Adrenal gland (tissue), 12 donors: ENCODE results near the gene PRRT2. TPM values are rescaled to one million over a fixed set of nuclear protein-coding genes. Genes with fewer than 3 reads are reported as not detected.

ENCODE experiments used
- DNase-seq, 7 donors: peaks; one replicate each; pipeline ENCODE4 v3.0.0-alpha.2; 2019 to 2020
- H3K27ac ChIP-seq, 5 donors: fragments of 200-600 bp; sonication (generic) in 4 of 5; 1 replicate in 3 of 5; 2 replicates in 2 of 5; pipeline versions ENCODE4 v1.5.1 to v1.8.0; 2016 to 2020; ENCODE audit warnings: mild to moderate bottlenecking in 1 of 5
- H3K27me3 ChIP-seq: fragments of 200-600 bp; 2 replicates; pipeline ENCODE4 v1.8.0; 2021
- H3K36me3 ChIP-seq, 2 donors: fragments of 200-600 bp; replicated peaks in 1 of 2; 1 replicate in 1 of 2; 2 replicates in 1 of 2; pipeline versions ENCODE4 v1.5.1 to v1.8.0; 2018 to 2022
- H3K4me1 ChIP-seq, 2 donors: fragments of 200-600 bp; replicated peaks in 1 of 2; 1 replicate in 1 of 2; 2 replicates in 1 of 2; pipeline versions ENCODE4 v1.5.1 to v1.8.0; 2018 to 2021
- H3K4me3 ChIP-seq, 4 donors: fragments of 200-600 bp; sonication (generic) in 3 of 4; one replicate each; pipeline ENCODE4 v1.5.1; 2016 to 2018
- H3K9me3 ChIP-seq, 3 donors: fragments of 200-600 bp; sonication (generic) in 1 of 3; replicated peaks in 1 of 3; 1 replicate in 2 of 3; 2 replicates in 1 of 3; pipeline versions ENCODE4 v1.5.1 to v1.8.0; 2016 to 2021
- CTCF ChIP-seq, 6 experiments: fragments of 450-650 bp in 4 of 6; fragments of 200-600 bp in 2 of 6; sonication (generic) in 1 of 6; IDR thresholded peaks; 1 replicate in 5 of 6; 2 replicates in 1 of 6; pipeline versions ENCODE4 v1.5.1 to v1.8.0; 2016 to 2021; ENCODE audit warnings: antibody characterized with exemption in 6 of 6, mild to moderate bottlenecking in 2 of 6, moderate library complexity in 1 of 6
- POLR2A ChIP-seq, 2 donors: fragments of 450-650 bp; IDR thresholded peaks; one replicate each; pipeline ENCODE4 v1.6.1; 2017; ENCODE audit warnings: antibody characterized with exemption in 2 of 2, mild to moderate bottlenecking in 2 of 2, moderate library complexity in 1 of 2
- WGBS, 4 donors: extraction: QIAGEN DNeasy Blood & Tissue Kit in 2 of 4; methylation state at CpG; one replicate each; pipeline versions ENCODE4 v1.1.5 to v1.1.7; 2013 to 2017; 5-methylcytosine and 5-hydroxymethylcytosine counted together
- intact Hi-C, 2 donors: fragments of 100-400 bp; cut with DNase I; formaldehyde crosslinking; loops; one replicate each; pipeline versions ENCODE4 v1.14.1 to v1.15.0; 2022 to 2023
- polyA plus RNA-seq, 3 donors: library from polyadenylated mRNA; stranded (reverse); fragments of 200-250 nt in 2 of 3; fragments of 350-450 nt in 1 of 3; fragmentation: Illumina TruSeq in 1 of 3; extraction: RNeasy Lipid Tissue Mini Kit (QIAGEN cat#74804) in 1 of 3; gene quantifications; one replicate each; pipeline ENCODE4 v1.2.3, GENCODE V29; 2013 to 2014
- total RNA-seq, 9 donors: library from RNA; depleted of rRNA in 4 of 9; stranded (reverse); fragments of >200 nt in 4 of 9; fragments of 120-200 nt in 1 of 9; fragmentation: NEBNext Ultra II Directional in 1 of 9; extraction: Animal tissue kit (Norgen Biotek cat#: 25700) in 1 of 9; gene quantifications; one replicate each; pipeline versions ENCODE4 v1.1.0 to v1.2.4, GENCODE V29; 2013 to 2023
- donor health status: healthy with polysubstance abuse.
- donor health status: Bipolar disorder and iron deficiency.
- donor health status: DM: yes; HTN: yes; CAD: no.
- donor health status: DM: no; HTN: no; CAD: no.
- donor health status: DM: no; HTN: no; CAD: no.
- donor health status: DM: yes; HTN: yes; CAD: no.

Gene PRRT2
- total and polyA plus RNA-seq, 12 donors = 0.97 to 32.0 (median 2.4) TPM; not detected in 1

- no peak for TF ChIP-seq CTCF (IDR thresholded peaks at IDR 0.05)
- no peak for TF ChIP-seq POLR2A (IDR thresholded peaks at IDR 0.05)
- Histone ChIP-seq H3K4me3 (peak overlapping the region in 1 of 4 donors; percentile 47), H3K9me3 (no peaks in the 10 kb centered on the region), H3K4me1 (peaks cover 21 to 63% of the 10 kb centered on the region in 2 donors), H3K27ac (peak overlapping the region in 4 of 5 donors; percentile 45 to 97 (median 66)), H3K27me3 (no peaks in the 10 kb centered on the region), H3K36me3 (peaks cover 0 to 19% of the 10 kb centered on the region in 2 donors)
- 4 to 9% (median 6%) methylated on average over 32 to 39 of the region's 39 CpGs for WGBS, 4 donors
- intact Hi-C loops = no loop called here
- DNase-seq = peak in 6 of 7 donors; percentile 51 to 79 (median 60)
Observed at GRCh38 chr16:29815032-29815721, 3.2 kb downstream of the PRRT2 start.

GRCh38 chr16:29815793-29816693 lies 4.0 kb downstream of the PRRT2 start, which contains the start of gene PAGR1:
Gene PAGR1 (plus strand): TSS chr16:29816152. CDS start chr16:29816526, 374 bp downstream.
- TF ChIP-seq CTCF (IDR thresholded peaks at IDR 0.05) (peak; percentile 68 to 89 (median 80)), POLR2A (IDR thresholded peaks at IDR 0.05) (peak; percentile 51 to 79)
- H3K4me1 ChIP-seq = peaks cover 23 to 56% of the 10 kb centered on the region in 2 donors
- intact Hi-C loops = no loop called here
- no peaks in the 10 kb centered on the region for H3K9me3 ChIP-seq
- H3K27ac ChIP-seq = peak within 1 kb of the TSS; percentile 73 to 99 (median 97)
- peaks cover 0 to 17% of the 10 kb centered on the region in 2 donors for H3K36me3 ChIP-seq
- DNase-seq = peak; percentile 98 to 100 (median 99)
- peak within 1 kb of the TSS; percentile 58 to 92 (median 78) for H3K4me3 ChIP-seq
- no peaks in the 10 kb centered on the region for H3K27me3 ChIP-seq
- 0 to 1% (median 1%) methylated on average over 31 to 70 of the region's 70 CpGs for WGBS, 4 donors

- H3K4me1 ChIP-seq = peaks cover 25 to 61% of the 10 kb centered on the region in 2 donors
- H3K27ac ChIP-seq = peak overlapping the region; percentile 73 to 99 (median 97)
- H3K36me3 ChIP-seq = peaks cover 0 to 17% of the 10 kb centered on the region in 2 donors
- peak; percentile 78 to 87 (median 83) for DNase-seq
- intact Hi-C loops = no loop called here
- H3K9me3 ChIP-seq = no peaks in the 10 kb centered on the region
- 1 to 7% (median 2%) methylated on average over 15 to 37 of the region's 37 CpGs for WGBS, 4 donors
- no peaks in the 10 kb centered on the region for H3K27me3 ChIP-seq
- peak overlapping the region; percentile 58 to 92 (median 78) for H3K4me3 ChIP-seq
- TF ChIP-seq POLR2A (IDR thresholded peaks at IDR 0.05) = peak in 1 of 2 donors; percentile 77
- TF ChIP-seq CTCF (IDR thresholded peaks at IDR 0.05) = no peak
Observed at GRCh38 chr16:29816694-29817441, 4.9 kb downstream of the PRRT2 start.
